ENCODE results near the gene ATP5PD. TPM values are rescaled to one million over a fixed set of nuclear protein-coding genes. Genes with fewer than 3 reads are reported as not detected.
A peak's percentile ranks its signal among the peaks of the same experiment; 100 is the strongest.
"Not testable (repeated sequence)": the region's sequence is repeated elsewhere in the genome, so short reads cannot be mapped to it uniquely, and the experiment has no call there.

Gene ATP5PD
- total RNA-seq, 1 experiment from 2014 or later, result 584 TPM

DNA sequence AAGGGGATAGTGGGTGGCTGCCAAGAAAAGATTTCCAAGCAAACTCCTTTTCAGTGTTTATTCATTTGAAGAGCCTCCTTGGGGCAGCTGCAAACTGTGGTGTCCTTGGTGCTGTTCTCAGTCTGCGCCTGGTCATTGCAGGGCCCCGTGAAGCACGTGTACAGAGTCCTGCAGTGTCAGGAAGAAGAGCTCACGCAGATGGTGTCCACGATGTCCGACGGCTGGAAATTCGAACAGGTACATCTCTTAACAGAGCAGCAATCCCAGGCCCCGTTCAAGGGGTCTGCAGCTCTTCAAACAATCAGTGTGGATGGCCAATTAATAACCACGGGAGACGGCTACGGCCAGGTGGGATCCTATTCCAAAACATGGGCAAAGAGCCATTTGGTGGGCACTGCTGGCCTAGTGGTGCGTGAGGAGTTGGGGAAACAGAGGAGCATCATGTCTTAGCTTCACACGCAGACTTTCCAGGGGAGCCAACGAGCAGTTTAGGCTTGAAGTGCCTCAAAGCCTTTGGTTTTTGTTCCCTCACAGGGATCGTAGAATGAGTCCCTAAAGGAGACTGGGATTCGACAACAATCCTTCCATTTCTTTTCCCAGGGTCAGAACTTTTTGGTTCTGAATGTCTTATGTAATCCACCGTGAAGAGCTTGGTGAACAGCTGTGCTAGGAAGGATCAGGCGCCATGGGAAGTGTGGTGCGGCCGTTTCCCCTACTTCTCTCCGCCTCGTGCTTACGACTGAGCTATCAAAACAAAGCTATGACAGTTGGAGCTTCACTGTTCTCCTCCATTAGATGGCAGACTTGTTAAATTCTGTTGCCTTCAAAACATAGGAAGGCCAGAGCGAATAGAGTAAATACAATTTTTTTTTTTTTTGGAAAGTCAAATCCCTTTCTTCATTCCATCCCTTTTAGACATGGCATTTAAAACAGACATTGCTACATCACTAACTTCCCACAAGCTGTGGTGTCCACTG, 12.9 kb upstream of the ATP5PD start:
- peak; percentile 38 for DNase-seq (ENCODE audit: low spot score)

DNA sequence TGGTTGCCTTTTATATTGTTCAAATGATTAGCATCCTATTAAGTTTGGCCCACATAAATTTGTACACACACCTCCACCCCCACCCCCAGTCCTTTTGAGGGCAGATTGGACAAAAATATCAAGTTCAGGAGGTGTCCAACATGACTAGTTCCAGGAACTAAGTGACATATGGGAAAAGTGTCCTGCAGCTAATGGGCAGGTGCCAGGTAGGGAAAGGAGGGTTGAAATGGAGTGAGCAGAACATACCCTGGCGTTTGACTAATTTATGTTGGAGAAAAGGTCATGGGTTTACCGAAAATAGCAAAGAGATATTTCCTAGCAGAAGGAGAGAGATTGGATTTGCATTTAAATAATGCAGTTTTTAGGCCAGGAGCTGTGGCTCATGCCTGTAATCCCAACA, 5.2 kb upstream of the ATP5PD start:
- no peak for DNase-seq (ENCODE audit: low spot score)

GRCh38 chr17:75049706-75050105, 2.9 kb upstream of the ATP5PD start:
- DNase-seq (ENCODE audit: low spot score), result no peak

DNA sequence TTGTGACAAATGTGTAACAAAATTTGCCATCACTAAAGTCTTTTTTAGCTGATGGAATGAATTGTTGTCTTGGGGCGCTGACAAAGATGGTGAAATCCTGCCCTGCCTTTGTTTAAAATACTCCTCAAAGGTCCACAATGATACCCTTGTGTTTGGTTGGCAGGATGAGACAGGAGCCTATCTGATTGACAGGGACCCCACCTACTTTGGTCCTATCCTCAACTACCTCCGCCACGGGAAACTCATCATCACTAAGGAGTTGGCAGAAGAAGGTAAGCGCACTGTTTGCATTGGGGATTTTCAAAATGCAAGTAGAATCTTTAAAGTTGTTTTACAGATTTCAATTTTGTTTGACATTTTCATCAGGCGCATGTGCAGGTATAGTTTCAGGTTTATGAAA, 2.3 kb upstream of the ATP5PD start:
- DNase-seq (ENCODE audit: low spot score), result no peak

DNA sequence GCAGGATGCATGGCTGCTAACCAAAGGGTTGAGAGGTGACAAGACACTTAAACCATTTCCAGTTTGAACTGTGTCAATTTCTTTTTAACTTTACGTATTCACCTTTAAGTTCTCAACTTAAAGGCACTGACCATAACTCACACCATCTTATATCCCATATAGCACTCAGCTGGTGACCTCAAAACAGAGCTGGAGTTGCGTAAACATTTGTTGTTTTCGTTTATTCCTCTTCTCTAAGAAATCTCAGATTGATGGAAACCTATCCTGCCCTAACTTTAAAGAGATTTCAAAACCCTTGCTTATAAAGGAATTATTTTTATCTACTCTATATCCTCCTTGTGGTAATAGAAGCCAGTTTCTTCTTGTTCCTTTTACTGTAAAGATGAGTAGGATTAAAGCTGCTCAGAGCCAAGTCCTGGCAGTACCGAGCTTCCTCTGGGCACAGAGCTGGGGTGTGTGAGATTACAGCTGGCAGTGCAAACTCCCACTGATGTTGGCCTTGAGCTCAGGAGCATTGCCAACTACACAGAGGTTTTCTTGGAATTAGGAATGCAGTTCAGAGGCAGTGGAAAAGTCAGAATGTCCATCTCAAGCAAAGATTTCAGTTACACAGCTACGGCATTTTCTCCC, 1.6 kb upstream of the ATP5PD start:
- DNase-seq (ENCODE audit: low spot score), result no peak

GRCh38 chr17:75047398-75048098, 779 bp upstream of the ATP5PD start:
- DNase-seq (ENCODE audit: low spot score), result no peak

DNA sequence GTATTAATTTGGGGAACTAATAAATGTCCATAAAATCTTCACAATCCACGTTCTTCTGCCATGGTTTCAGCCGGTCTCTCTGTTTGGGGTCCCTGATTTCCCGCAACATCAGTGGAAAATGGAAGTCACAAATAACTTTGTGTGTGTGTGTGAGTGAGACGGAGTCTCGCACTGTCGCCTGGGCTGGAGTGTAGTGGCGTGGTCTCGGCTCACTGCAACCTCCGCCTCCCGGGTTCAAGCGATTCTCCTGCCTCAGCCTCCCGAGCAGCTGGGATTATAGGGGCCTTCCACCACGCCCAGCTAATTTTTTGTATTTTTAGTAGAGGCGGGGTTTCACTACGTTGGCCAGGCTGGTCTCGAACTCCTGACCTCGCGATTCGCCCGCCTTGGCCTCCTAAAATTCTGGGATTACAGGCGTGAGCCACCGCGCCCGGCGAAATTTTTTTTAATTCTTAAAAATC, 793 bp downstream of the ATP5PD start:
- DNase-seq (ENCODE audit: low spot score), result not testable (repeated sequence)

GRCh38 chr17:75044716-75045115, 2.1 kb downstream of the ATP5PD start:
- DNase-seq (ENCODE audit: low spot score), result no peak

DNA sequence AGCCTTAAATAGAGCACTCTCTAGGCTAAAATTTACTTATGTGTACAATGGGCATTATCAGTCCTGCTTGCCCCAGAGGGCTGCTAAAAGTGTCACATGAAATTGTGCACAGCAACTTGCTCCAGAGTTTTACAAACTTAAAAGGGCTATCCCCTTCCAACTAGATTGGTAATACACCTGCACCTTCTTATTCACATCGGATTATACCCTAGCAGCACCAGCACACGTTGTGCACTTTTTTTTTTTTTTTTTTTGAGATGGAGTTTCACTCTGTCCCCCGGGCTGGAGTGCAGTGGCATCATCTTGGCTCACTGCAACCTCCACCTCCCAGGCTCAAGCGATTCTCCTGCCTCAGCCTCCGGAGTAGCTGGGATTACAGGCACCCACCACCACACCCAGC, 3.0 kb downstream of the ATP5PD start:
- not testable (repeated sequence) for DNase-seq (ENCODE audit: low spot score)

- DNase-seq (ENCODE audit: low spot score), result no peak
Observed at GRCh38 chr17:75041656-75042280, 5.0 kb downstream of the ATP5PD start.

DNA sequence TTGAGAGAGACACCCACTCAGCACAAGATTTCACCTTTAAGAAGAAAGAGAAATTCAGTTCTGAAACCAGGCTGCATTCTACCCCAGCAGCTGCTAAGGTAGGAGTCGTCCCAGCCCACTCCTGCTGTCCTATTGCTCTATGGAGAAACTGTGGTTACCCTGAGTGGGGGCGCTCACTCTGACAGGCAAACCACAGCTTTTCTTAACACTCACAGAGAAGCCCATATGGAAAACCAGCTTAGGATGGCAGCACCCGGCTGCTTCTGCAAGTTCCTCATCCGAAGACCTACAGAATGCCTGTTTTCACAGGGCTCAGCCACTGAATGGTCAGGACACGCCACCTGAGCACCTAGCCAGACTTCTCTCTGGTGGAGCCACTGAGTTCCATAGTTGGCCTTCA, 7.5 kb downstream of the ATP5PD start:
- no peak for DNase-seq (ENCODE audit: low spot score)

GRCh38 chr17:75036643-75037268, 10.0 kb downstream of the ATP5PD start:
- DNase-seq (ENCODE audit: low spot score), result peak; percentile 51

- DNase-seq (ENCODE audit: low spot score), result peak; percentile 93
Observed at GRCh38 chr17:75034236-75034908, 12.4 kb downstream of the ATP5PD start.

DNA sequence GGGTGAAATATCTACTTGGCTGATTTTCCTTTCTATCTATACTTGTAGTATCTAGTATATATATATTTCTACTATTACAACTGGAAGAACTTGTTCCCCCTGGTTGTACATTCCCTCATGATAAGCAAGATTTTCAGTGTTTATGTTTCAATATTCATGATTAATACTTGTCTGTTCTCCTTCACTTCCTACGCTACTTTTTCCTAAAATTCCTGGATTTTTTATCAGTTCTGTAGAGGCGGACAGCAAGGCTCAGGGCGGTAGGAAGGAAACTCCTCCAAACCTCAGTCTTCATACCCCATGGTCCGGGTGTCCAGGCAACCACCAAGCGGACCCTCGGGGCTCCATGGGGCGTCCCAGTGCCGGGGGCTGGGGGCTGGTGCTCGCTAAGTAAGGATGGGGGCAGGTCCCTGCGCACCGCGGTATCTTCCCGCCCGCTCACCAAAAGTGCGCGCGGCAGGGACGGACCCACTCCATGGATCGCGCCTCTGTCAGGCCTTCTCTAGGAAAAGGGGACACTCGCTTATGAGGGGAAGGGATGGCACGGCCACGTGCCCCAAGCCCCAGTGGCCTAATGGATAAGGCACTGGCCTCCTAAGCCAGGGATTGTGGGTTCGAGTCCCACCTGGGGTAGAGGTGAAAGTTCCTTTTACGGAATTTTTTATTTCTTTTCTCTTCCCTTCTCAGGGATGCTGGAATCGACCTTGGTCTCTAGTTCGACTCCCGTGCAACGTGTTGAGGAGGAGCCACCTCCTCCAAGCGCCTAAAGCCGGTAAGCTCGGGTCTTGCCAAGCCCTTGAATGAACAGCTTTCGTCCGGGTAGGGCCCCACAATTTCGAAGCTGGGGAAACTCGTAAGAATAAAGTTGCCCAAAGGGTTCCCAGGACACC, 13.2 kb downstream of the ATP5PD start:
- DNase-seq (ENCODE audit: low spot score), result peak; percentile 97

- DNase-seq (ENCODE audit: low spot score), result no peak
Observed at GRCh38 chr17:75032720-75033280, 14.0 kb downstream of the ATP5PD start.

GRCh38 chr17:75031972-75032719, 14.6 kb downstream of the ATP5PD start:
- DNase-seq (ENCODE audit: low spot score), result peak; percentile 93

- no peak for DNase-seq (ENCODE audit: low spot score)
Observed at GRCh38 chr17:75030161-75030560, 16.6 kb downstream of the ATP5PD start.

DNA sequence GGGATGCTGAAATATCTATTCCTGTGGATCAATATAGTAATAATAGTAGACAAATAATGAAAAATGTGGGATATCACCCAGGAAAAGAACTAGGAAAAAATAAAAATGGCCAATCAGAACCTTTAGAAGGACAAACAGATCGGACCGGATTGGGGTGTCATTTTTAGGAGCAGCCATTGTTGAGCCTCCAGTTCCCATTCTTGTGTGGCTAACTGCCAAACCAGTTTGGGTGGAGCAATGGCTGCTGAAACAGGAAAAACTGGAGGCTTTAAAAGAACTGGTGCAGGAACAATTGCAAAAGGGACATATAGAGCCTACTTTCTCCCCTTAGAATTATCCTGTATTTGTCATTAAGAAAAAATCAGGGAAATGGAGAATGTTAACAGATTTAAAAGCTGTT, 20.1 kb downstream of the ATP5PD start:
- DNase-seq (ENCODE audit: low spot score), result not testable (repeated sequence)

DNA sequence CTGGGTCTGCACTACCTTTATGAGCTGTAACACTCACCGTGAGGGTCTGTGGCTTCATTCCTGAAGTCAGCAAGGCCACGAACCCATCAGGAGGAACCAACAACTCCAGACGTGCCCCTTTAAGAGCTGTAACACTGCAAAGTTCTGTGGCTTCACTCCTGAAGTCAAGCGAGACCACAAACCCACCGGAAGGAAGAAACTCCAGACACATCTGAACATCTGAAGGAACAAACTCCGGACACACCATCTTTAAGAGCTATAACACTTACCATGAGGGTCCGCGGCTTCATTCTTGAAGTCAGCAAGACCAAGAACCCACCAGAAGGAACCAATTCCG, 21.4 kb downstream of the ATP5PD start:
- not testable (repeated sequence) for DNase-seq (ENCODE audit: low spot score)
